ENCODE results near the gene PSMA7.

PSMA7 gene

GRCh38 chr20:62137092-62137384 lies 6.2 kb downstream of the PSMA7 start:
- no peak for DNase-seq (ENCODE audit: low read depth in 2 of 2)

DNA sequence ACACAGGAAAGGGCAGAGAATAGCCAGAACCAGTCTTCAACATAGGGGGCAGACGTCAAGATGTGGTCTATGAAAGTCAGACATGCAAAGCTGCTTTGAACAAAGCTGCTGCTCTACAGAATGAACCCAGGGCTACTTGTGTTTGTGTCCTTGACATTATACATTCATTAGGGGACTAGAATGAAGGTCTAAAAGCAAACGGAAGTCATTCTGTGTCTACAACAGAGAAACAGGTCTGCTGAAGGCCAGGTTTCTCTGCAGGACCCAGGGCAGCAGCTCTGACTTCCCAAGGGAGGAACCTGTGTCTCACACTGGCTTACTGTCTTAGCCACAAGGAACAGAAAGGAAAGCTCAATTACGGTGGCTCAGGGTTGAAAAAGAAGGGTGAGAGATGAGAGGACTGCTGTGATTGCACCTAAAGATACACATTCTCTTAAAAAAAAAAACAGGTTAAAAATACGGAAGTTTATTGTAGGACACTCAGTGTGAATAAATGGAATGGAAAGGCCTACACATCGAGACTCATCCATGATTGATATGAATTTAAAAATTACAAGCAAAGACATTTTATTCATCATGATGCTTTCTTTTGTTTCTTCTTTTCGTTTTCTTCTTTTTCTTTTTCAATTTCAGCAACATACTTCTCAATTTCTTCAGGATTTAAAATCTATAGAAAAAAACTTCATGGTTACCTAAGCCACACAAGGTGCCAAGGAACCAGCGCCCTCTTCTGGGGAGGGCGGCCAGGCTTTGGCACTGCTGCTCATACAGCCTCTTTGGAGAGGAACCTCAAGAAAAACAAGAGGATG lies 6.7 kb downstream of the PSMA7 start:
- DNase-seq (ENCODE audit: low read depth in 2 of 2): no peak

GRCh38 chr20:62135573-62136266 lies 7.5 kb downstream of the PSMA7 start:
- no peak for DNase-seq (ENCODE audit: low read depth in 2 of 2)

GRCh38 chr20:62134735-62135231 lies 8.4 kb downstream of the PSMA7 start:
- DNase-seq (ENCODE audit: low read depth in 2 of 2): no peak

DNA sequence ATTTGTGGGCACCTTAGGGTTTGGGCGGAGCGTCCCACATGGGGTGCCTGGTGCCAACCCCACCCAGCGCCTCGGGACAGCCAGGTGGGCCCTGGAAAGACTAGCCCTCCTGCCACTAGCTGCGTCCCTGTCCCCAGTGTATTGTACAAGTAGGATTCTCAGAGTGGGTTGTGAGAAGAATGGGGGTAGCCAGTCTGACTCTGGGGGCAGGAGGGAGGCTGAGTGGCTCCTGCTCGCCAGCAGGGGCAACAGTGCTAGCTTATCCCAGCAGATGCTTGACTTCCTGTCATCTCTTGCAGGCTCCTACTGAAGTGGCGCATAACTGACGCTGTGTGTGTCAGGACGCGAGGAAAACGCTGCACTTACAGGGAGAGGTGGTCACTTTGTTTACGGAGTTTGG lies 9.3 kb downstream of the PSMA7 start:
- no peak for DNase-seq (ENCODE audit: low read depth in 2 of 2)

GRCh38 chr20:62133051-62133845 lies 9.9 kb downstream of the PSMA7 start:
- no peak for DNase-seq (ENCODE audit: low read depth in 2 of 2)

GRCh38 chr20:62132421-62132820 lies 10.8 kb downstream of the PSMA7 start:
- DNase-seq (ENCODE audit: low read depth in 2 of 2): no peak

DNA sequence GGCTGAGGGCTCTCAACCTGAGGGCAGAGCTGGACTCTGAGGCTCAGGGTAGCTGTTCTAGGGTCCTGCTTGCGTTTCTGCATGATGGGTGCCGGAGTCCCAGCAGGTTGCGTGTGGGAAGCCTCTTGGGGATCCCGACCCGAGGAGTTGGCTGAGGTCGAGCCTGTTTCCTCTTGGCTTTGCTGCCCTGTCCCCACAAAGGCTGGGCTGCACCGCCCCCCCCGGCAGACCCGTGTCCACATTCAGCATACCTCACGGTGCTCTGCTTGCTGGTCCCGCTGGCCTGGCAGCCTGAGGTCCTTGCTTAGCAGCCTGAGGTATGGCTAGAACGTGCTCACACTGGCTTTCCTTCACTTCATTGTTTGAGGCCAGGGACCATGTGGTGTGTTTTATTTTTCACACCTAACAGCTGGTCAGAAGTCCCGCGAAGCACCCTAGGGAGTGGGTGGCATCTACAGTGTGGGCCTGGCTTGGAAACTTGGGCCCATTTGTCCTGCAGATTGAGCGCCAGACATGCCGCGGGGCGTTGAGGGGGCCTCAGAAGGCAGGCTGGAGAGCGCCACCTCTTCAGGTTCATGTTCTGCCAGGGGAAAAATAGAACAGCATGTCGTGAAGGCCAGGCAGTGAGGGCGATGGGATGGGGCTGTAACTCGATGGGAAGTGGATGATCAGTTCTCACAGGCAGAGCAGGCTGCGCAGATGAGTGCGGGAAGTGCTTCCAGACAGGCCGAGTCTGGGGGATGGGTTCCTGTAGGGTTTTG lies 11.5 kb downstream of the PSMA7 start:
- no peak for DNase-seq (ENCODE audit: low read depth in 2 of 2)

DNA sequence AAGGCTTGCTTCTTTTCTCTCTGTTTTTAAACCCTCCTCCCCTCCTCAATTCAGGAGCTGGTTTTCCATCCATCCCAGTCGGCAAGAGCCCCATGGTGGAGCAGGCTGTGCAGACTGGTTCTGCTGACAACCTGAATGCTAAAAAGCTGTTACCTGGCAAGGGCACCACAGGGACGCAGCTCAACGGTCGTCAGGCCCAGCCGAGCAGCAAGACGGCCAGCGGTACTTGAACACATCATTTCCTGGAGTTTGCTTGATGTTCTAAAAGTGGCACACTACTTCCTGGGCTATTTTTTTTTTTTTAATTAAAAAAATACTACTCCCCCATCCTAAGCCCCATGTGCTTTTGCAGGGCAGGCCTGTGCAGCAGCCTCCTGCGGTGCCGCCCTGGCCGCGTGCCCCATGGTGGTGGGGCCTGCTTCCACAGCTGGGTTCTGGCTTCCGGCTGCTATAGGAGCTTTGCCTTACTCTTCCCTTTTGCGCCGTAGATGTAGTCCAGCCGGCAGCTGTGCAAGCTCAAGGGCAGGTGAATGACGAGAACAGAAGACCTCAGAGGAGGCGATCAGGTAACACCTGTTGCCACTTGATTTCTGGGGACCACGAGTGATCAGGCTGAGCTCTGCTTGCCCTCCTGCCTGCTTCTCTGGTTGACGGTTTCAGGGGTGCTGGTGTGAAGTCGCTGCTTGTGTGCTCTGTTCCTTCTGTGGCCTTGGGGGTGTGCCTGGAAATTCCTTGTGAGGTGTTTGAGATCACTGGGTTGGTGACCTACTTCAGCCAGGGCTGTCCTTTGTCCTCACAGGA lies 13.3 kb downstream of the PSMA7 start:
- DNase-seq (ENCODE audit: low read depth in 2 of 2): no peak

- DNase-seq (ENCODE audit: low read depth in 2 of 2): no peak
Observed at GRCh38 chr20:62128502-62128901, 14.7 kb downstream of the PSMA7 start.

GRCh38 chr20:62127799-62128198 lies 15.4 kb downstream of the PSMA7 start:
- DNase-seq (ENCODE audit: low read depth in 2 of 2): no peak

GRCh38 chr20:62126141-62126540 lies 17.1 kb downstream of the PSMA7 start:
- DNase-seq (ENCODE audit: low read depth in 2 of 2): no peak

- no peak for DNase-seq (ENCODE audit: low read depth in 2 of 2)
Observed at GRCh38 chr20:62123450-62124118, 19.6 kb downstream of the PSMA7 start.

DNA sequence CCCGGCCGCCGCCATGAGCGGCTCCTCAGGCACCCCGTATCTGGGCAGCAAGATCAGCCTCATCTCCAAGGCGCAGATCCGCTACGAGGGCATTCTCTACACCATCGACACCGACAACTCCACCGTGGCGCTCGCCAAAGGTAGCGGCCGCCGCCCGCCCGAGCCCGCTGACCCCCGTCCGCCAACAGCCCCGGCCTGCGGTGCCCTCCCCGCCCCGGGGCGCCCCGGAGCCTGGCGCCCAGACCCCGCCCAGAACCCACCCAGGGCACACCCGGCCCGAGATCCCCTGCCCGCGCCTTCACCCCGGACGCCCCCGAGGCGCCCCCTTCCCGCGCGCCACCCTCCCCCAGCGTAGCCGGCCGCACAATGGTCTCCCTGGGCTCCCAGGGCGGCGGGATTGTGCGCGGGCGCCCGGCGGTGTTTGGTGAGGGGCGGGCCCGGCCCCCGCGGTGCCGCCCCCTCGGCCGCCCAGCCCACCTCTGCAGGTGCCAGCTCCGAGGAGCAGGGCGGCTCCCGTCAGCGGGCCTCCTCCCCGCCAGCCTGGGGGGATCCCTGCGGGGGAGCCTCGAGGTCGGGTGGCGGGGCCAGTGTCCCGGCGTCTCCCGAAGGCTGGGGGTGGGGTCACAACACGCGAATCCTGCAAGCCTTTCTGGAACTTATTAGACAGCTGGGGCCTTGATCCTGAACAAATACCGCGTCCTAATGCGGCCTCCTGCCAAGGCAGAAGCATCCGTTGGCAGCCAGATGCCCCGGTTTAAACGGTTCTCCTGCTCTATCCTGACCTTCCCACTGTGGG lies 20.3 kb downstream of the PSMA7 start:
- peak in 1 of 2 donors; percentile 34 for DNase-seq (ENCODE audit: low read depth in 2 of 2)

DNA sequence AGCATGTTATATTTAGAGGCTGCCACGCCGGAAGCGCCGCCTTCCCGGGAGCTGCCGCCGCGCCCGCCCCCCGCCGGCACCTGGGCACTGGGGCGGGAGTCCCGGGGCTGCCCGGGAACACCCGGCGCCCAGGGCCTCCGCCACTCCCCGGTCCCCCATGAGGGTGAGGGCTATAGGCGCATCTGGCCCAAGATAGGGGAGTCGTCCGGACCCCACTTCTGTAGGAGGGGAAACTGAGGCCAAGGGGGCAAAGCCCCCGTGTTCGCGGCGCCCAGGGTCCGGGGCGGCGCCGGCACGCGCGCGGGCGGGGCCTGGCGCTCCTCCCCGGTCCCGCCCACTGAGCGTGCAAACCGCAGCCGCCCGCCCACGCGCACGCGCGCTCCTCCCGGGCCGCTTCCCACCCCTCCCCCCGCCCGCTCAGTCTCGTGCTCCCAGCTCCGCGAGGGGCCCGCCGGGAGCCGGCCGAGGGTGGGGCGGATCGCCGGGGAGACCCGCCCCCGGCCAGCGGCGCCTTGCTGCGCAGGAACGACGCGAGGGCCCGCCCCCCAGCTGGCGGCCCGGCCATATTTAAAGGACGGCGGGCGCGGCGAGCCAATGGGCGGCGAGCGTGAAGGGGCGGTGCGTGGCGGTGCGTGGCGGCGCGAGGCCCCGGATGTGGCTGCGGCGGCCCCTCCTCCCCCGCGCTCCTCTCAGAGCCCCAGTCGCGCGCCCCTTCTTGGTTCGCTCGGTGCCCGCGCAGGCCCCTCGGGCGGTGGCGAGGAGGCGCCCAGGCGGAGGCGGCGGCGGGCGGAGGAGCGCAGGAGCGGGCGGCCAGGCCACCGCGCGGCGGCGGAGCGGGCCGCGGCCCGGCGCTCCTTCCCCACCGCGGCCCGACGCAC lies 21.2 kb downstream of the PSMA7 start, which contains the start of gene LSM14B:
TSS of gene LSM14B (plus strand) at position 700 of the 878 bp plus-strand sequence. CDS start 192 bp downstream, outside the sequence.
- peak; percentile 91 to 98 for DNase-seq (ENCODE audit: low read depth in 2 of 2)

- no peak for DNase-seq (ENCODE audit: low read depth in 2 of 2)
Observed at GRCh38 chr20:62120990-62121775, 22.0 kb downstream of the PSMA7 start.

DNA sequence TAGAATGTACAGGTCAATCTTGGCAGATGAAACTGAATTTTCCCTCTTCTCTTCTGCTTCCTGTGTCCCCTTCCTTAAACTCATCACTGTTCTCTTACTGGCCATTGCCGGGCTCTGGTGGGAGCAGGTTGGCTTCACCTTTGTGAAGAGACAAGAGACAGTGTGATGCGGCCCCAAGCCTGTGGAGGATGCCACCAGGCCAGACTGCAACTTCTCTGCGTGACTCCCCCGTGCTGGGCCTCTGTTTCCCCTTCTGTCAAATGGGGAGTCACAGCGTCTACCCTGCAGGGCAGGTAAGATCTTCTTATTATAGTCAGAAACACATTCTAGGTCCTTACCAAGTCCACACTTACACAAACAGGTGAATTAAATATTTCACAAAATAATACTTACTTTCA lies 22.8 kb downstream of the PSMA7 start:
- no peak for DNase-seq (ENCODE audit: low read depth in 2 of 2)

Data from stimulated activated CD8-positive, alpha-beta memory T cell treated with anti-CD3 and anti-CD28 coated beads, Interleukin-15, amount 100 ng/mL, for 4 hours (primary cell).